GM21526 (cell line): Measurements from ENCODE around the gene ABHD13.
"Not testable (repeated sequence)": the region's sequence is repeated elsewhere in the genome, so short reads cannot be mapped to it uniquely, and the experiment has no call there.

Experiments
- ATAC-seq: cut with Tn5 transposase; IDR thresholded peaks from one replicate; pipeline ENCODE4 v1.9.1; 2021; ENCODE audit warnings: moderate library complexity; ENCODE audit not compliant: unreplicated experiment, low FRiP score

The ABHD13 gene

DNA sequence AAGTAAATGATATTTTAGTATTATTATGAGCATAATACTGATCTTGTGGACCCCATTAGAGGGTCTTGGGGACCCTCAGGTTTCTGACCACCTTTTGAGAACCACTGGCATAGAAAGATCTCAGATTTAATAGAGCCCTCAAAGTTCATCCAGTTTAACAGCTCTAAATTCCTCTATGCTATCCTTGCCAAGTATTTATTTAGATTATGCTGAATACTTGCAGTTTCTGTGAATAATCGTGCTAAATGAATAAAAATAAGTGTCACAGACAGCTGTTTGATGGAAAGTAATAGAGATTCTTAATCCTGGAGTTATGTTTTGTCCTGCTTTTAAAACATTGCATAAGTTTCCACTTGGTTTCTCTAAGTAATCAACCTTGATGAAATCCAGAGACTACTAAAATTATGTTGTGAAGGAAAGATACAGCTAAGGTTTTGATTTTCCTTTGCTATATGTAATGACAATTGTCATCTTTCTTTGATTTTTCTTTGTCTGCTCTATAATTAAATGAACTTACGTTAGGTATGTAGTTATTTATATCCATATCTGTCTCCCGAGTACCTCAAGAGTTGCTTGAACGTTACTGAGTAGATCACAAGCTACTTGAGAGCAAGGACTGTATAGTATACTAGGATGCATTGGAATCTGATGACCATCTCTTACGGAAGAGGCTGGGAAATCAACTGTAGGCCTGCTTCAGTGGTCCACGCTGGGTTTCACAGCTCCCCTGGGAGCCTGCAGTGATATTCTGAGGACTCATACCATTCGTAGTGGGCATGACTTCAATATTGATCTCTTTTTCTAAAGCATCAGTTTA, 5.7 kb downstream of the ABHD13 start:
- ATAC-seq: no peak

DNA sequence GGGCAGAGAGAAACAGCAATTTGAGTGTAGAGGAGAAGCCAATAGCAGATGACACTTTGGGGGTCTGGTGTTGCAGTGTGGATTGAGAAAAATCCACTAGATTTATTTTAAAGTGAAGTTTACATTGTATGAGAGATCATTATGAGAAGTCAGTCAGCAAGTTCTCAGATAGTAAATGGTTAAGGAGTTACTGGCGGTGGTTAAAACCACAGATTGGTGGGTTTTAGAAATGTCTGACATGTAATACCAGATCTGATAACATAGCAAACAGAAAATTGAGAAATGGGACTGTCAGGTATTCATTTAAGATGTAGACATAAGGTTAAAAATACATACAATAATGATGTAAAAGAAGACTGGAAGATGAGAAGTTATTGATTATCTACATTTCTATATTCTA, 7.2 kb downstream of the ABHD13 start:
- ATAC-seq: no peak

DNA sequence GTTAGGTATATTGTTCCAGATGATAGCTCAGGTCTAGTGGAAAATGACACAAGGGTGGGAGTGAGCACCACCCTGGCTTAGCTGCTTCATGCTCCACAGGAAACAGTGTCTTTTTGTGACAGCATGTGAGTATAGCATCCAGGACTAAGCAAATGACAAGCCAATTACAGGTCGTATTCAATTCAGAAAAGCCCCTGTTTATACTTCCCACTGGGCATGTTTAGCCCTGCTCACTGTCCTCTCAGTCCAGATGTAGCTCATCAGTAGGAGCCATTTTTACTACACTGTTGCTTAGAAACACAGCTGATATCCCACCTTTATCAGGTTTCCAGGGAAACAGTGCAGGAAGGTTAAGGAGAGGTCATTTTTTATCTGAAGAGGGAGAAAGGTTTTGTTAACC, 8.0 kb downstream of the ABHD13 start:
- no peak for ATAC-seq

DNA sequence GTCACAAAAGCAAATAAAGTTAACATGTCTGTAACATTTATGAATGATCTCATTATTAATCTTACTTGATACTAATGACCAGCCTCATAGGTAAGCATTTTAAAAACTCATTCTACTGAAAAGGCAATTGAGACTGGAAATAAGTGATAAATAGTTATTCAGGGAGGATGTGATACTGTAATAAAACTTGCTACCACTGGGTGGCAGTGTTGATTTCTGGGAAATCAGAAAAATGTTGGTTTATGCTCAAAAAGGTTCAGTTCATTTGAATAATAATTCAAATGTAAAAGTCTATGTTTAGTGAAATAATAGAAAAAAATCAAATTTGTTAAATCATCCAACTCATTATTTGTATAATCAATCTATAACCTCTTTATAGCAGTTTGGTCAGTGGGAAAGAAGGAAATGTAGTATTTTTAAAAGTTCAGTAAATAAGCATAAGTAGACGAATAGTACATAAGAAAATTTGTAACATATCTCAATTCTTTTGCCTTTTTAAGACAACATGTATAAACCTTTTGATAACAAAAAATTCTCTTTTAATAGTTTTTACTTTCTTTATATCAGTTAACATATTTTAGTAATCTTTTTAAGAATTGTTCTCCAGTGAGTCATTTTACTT, 9.6 kb downstream of the ABHD13 start:
- no peak for ATAC-seq

DNA sequence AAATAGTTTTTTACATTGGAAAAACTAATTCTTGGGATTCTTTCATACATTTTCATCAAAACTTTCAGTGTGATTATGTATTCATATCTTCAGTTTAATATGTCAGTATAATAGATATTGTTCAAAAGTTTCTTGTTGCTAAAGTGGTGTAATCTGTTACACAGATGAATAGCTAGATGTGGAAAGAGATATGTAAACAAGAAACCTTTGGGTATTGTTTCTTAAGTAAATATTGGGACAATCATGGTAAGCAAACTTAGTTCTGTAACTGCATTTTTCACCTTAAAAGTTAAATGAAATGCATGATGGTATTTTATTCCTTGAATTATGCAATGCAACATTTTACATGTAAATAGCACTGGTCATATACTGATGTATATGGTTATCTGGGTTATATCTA, 12.2 kb downstream of the ABHD13 start:
- ATAC-seq: no peak

DNA sequence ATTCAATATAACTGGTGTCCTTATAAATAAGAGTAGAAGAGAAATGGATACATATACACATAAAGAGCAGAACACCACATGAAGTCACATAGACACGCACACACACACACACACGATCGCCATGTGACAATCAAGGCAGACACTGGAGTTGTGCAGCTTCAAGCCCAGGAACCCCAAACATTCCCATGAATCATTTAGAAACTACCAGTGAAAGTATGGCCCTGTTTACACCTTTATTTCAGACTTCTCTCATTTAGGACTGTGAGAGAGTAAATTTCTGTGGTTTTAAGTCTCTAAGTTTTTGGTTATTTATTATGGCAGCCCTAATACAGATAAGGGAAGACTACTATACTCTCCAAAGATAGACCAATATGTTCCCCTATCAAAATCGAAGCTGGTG, 31.0 kb downstream of the ABHD13 start:
- ATAC-seq: no peak

DNA sequence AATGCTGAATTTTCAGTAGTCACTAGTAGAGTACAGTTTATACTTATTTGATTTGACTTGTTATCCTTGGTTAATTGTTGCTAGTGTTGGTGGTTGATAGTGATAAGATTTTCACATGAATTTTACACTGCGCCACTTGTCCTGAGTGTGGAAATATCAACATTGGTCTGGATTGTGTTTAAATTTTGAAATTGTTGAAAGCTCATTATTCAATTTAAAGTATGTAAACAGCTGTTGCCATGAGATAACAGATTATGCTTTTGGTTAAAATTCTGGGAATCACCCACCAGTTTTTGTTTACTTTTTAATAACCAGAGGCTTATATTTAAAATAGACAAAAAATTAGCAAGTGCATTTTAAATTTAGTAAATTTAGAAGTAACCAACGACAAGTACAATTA, 39.1 kb downstream of the ABHD13 start:
- no peak for ATAC-seq

DNA sequence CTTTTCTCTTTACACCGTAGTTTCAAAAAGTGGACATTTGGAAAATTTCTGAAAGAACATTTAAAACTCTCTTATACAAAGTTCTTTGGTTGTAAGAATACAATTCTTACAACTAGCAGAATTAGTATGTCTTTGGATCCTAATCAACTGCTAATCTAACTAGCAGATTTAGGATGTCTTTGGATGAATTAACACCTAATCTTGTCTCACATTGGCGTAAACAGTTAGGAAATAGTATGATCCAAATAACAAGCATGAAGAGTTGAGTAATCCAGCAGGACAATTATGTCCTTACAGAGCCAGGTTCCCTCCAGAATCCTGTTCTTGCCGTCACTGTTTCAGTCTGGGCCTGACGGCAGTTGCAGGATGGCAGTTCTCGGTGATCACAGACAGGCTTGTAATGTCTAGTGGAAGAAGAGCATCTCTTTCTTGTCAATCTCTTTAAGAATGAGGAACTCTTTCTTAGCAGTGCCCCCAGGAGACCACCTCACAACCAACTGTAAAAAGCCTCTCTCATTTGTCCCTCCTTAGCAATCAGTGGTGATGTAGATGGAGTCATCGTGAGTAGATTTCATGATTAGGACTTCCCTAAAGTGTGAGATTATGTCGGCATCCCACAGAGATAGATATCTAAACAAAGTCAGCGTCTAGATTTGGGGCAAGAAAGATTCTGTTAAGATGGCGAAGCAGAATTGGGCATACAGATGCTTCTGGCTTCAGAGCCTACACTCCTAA, 45.6 kb downstream of the ABHD13 start:
- ATAC-seq: no peak

DNA sequence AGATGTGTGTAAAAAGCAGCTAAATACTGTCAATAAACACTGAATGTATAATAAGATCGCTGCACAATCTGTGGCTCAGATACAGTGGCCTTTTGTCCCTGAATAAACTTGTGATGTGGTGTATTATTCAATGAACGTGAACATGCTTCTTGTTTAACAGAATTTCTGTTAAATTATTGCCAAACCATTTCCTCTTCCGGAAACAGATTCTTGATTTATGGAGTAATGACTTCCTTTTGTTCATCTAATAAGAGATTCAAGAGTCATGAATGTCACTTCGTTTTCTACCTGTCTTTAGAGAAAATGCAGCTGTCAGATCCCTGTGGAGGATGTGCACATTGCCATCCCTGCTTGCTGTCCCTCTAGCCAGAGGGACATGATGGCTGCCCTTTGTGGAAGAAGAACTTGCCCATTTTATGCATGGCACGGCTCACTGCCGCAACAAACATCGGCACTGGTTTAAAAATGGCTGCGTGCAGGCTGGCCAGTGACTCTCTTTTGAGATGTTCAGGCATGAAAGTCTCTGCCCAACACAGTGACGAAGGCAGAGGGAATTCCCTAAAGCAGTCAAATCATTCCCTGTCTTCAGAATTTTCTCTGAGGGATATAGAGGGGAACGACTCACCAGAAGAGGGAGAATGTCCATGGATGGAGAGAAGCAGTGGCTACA, 48.3 kb downstream of the ABHD13 start:
- ATAC-seq: no peak

- no peak for ATAC-seq
Measured at GRCh38 chr13:108267347-108267746, 49.2 kb downstream of the ABHD13 start.

- not testable (repeated sequence) for ATAC-seq
Measured at GRCh38 chr13:108267855-108268254, 49.7 kb downstream of the ABHD13 start.

- no peak for ATAC-seq
Measured at GRCh38 chr13:108268466-108269112, 50.4 kb downstream of the ABHD13 start.

DNA sequence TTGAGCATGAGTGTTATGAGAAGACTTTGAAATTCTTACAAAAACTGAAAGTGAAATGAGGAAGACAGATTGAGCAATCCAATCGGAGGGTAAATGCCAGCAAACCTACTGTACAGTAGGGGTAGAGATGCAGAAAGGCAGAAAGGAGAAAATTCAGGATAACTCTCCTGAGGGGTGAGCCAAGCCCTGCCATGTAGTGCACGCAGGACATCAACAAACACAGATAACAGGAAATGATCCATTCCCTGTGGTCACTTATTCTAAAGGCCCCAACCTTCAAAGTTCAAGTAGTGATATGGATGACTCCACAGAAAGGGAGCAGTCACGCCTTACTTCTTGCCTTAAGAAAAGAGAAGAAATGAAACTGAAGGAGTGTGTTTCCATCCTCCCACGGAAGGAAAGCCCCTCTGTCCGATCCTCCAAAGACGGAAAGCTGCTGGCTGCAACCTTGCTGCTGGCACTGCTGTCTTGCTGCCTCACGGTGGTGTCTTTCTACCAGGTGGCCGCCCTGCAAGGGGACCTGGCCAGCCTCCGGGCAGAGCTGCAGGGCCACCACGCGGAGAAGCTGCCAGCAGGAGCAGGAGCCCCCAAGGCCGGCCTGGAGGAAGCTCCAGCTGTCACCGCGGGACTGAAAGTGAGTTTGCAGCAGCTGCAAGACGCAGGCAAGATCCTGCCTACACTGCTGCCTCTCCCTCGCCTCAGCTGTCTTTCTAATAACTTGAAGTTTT, 51.6 kb downstream of the ABHD13 start, which contains the start of gene TNFSF13B:
TNFSF13B (plus strand) TSS at position 118 of the 728 bp plus-strand sequence; CDS start at position 296, 178 bp downstream.
- ATAC-seq: peak; percentile 73

GRCh38 chr13:108270442-108270841, 52.2 kb downstream of the ABHD13 start:
- peak; percentile 21 for ATAC-seq

DNA sequence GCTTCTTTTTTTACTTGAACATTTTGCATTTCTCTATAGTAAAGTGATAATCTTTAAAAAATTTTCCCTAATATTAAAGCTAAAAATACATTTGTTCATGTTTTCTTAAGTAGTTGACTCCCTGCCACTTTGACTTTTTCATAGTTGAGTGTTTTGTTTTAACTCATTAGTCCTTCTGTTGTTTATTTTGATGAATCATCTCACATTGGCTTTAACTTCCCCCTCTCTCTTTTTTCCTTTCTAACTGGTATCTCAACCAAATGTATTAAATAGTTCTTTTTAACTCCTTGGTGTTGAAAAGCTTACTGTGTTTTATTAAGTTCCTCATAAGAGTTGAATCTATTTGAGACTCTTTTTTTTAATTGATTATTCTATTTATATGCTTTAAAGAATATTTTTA, 54.1 kb downstream of the ABHD13 start:
- ATAC-seq: no peak

DNA sequence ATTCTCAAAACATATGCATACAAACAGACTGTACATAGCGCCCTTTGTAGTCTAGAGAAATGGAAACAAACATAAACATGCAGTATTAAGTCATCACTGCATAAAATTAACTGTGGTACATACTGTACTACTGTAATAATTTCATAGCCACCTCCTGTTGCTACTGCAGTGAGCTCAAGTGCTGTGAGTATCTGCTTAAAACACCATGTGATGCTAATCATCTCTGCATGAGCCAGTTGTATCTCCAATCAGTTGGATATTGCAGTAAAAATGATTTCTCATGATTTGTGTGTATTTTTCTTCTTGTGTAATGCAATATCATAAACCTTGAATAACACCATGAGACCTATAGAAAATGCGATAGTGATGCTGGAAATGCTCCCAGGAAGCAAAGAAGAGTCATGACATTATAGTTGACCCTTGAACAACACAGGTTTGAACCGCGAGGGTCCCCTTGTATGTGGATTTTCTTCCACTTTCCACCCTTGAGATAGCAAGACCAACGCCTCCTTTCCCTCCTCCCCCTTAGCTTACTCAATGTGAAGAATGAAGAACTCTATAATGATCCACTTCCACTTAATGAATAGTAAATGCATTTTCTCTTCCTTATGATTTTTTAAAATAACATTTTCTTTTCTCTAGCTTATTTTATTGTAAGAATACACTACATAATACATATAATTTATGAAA, 55.4 kb downstream of the ABHD13 start:
- no peak for ATAC-seq

DNA sequence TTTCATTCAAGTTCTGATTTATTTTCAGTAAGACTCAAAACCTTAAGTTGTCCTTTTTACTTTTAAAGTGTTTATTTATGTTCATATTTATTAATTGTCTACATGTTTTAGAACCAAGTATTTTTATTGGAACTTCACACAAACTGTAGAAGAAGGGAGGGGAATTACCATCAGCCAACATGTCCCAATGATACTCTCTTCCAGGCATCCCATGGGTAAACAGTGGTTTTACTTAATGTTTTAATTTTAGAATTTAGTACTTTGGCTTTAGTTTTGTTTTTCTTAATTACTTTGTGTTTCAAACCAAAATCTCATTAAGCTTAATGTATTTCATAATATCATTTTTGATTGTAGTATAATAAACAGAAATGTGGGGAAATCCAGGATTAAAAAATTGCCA, 56.5 kb downstream of the ABHD13 start:
- ATAC-seq: no peak

- no peak for ATAC-seq
Measured at GRCh38 chr13:108276060-108276459, 57.9 kb downstream of the ABHD13 start.

- ATAC-seq: no peak
Measured at GRCh38 chr13:108278466-108278865, 60.3 kb downstream of the ABHD13 start.
